ENCODE measurements around the gene LILRB5.
"Not testable (repeated sequence)": the region's sequence is repeated elsewhere in the genome, so short reads cannot be mapped to it uniquely, and the experiment has no call there.

DNA sequence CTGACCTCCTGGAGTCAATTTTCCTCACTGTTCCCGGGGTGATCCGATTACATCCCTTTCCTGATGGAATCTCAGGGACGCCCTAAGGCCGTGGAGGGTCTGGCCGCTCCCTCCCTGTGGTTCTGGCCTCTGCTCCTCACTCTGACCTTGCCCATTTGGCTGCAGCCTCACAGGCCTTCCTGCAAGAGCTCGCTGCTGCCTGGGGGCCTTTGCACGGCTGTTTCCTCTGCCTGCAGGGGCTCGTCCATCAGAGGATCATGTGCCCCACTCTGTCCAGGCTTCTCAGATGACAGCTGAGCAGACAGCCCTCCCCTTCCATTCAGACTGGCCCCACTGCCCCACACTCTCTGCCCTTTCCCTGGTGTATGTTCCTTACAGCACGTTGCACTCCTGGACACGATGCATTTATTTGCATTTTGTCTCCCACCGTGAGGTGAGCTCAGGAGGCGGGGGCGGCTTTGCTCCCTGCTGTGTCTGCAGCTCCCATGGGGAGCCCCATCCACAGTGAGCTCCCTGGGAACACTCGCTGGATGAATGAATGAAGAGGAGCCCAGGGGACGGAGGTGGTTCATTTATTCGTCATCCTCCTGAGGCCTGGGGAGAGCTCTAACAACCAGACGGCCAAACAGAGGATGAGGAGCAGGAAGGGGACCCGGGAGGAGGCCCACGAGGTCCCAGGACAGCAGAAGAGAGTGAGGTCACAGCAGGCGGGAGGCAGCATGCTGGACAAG is 39.4 kb downstream of the LILRB5 start:
- TF ChIP-seq POLR2A (IDR thresholded peaks at IDR 0.05) = not testable (repeated sequence)
- TF ChIP-seq, protein P1, sequence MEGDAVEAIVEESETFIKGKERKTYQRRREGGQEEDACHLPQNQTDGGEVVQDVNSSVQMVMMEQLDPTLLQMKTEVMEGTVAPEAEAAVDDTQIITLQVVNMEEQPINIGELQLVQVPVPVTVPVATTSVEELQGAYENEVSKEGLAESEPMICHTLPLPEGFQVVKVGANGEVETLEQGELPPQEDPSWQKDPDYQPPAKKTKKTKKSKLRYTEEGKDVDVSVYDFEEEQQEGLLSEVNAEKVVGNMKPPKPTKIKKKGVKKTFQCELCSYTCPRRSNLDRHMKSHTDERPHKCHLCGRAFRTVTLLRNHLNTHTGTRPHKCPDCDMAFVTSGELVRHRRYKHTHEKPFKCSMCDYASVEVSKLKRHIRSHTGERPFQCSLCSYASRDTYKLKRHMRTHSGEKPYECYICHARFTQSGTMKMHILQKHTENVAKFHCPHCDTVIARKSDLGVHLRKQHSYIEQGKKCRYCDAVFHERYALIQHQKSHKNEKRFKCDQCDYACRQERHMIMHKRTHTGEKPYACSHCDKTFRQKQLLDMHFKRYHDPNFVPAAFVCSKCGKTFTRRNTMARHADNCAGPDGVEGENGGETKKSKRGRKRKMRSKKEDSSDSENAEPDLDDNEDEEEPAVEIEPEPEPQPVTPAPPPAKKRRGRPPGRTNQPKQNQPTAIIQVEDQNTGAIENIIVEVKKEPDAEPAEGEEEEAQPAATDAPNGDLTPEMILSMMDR (IDR thresholded peaks at IDR 0.05) = not testable (repeated sequence)

Data from heart left ventricle (tissue), 13 donors.